Activated CD8-positive, alpha-beta T cell treated with anti-CD3 and anti-CD28 coated beads for 36 hours (primary cell): Measurements from ENCODE around the gene CACNA2D3. TPM values are rescaled to one million over a fixed set of nuclear protein-coding genes. Genes with fewer than 3 reads are reported as not detected.

ENCODE experiments used
- ATAC-seq: fragments of 200-7000 bp; cut with Tn5 transposase; one replicate; pipeline ENCODE4 v1.10.0; 2021; ENCODE audit warnings: mild to moderate bottlenecking, moderate library complexity
- CTCF ChIA-PET: fragments of 350-600 bp; sonication (Branson Sonifier 250); formaldehyde crosslinking; loops from one replicate; lab custom pipeline; 2021; ENCODE audit warnings: antibody characterized with exemption; lab: Charles Lee
- POLR2A ChIA-PET: fragments of 350-600 bp; sonication (Branson Sonifier 250); formaldehyde crosslinking; loops from one replicate; lab custom pipeline; 2021; ENCODE audit warnings: antibody characterized with exemption; lab: Charles Lee
- DNase-seq: peaks from one replicate; pipeline ENCODE4 v3.0.0-alpha.2; 2020
- H3K27ac Mint-ChIP-seq: one replicate; pipeline ENCODE4 v1.8.0; 2021; ENCODE audit warnings: mild to moderate bottlenecking, mixed read lengths
- H3K27me3 Mint-ChIP-seq: one replicate; pipeline ENCODE4 v1.8.0; 2021; ENCODE audit warnings: mixed read lengths
- H3K36me3 Mint-ChIP-seq: one replicate; pipeline ENCODE4 v1.8.0; 2021; ENCODE audit warnings: low read depth, mixed read lengths
- H3K4me1 Mint-ChIP-seq: one replicate; pipeline ENCODE4 v1.8.0; 2021; ENCODE audit warnings: low read depth, mixed read lengths
- H3K4me3 Mint-ChIP-seq: one replicate; pipeline ENCODE4 v1.8.0; 2021; ENCODE audit warnings: mild to moderate bottlenecking, moderate library complexity, mixed read lengths
- H3K9me3 Mint-ChIP-seq: one replicate; pipeline ENCODE4 v1.8.0; 2021; ENCODE audit warnings: mixed read lengths
- CTCF ChIP-seq: fragments of 200-600 bp; IDR thresholded peaks from one replicate; pipeline ENCODE4 v1.8.0; 2022; ENCODE audit warnings: antibody characterized with exemption, mild to moderate bottlenecking
- intact Hi-C: fragments of 100-400 bp; cut with micrococcal nuclease; formaldehyde crosslinking; loops from one replicate; pipeline ENCODE4 v1.10.0; 2022
- total RNA-seq, 2 experiments: library from RNA; stranded (reverse); gene quantifications; one replicate each; pipeline ENCODE4 v1.2.3, GENCODE V29; 2021

Gene CACNA2D3
- total RNA-seq, 2 experiments from 2014 or later = not detected

DNA sequence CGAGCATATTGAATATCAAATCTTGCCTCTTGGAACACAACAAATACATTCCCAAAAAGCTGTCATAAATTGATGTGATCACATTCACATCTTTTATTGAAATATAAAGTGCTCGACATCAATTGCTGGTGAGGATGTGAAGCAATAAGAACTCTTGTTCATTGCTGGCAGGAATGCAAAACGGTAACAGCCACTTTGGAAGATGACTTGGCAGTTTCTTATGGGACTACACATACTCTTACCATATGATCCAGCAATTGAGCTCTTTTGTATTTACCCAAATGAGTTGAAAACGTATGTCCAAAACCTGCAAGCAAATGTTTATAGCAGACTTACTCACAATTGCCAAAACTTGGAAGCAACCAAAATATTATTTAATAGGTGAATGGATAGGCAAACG lies 234.9 kb downstream of the CACNA2D3 start:
- no peak for TF ChIP-seq CTCF
- no peak for DNase-seq
- Mint-ChIP-seq H3K27ac (no peak overlapping the region), H3K4me1 (no peaks in the 10 kb centered on the region), H3K27me3 (no peaks in the 10 kb centered on the region), H3K9me3 (no peaks in the 10 kb centered on the region), H3K4me3 (no peak overlapping the region), H3K36me3 (no peaks in the 10 kb centered on the region)
- intact Hi-C loops = no loop called here
- no peak for ATAC-seq
- CTCF ChIA-PET = no interaction called here
- POLR2A ChIA-PET = no interaction called here

DNA sequence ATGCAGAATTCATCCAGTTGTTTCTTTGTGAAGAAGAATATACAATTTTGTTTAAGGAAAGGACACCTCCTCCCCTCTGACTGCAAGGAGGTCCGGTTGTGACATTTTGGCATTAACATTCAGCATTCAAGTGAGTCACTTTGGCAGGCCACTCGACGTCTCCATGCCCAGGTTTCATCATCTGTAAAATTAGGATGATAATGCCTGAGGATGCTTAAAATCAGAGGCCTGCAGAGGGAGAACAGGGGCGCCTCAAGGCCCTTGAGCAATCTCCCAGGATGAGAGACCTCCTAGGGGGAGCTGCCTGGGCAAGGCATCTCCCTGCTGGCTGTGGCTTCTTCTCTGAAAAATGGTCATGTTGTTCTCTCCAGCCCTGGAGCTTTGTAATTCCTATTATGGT lies 236.0 kb downstream of the CACNA2D3 start:
- no peaks in the 10 kb centered on the region for H3K9me3 Mint-ChIP-seq
- intact Hi-C loops = no loop called here
- DNase-seq = no peak
- no peak overlapping the region for H3K4me3 Mint-ChIP-seq
- no peaks in the 10 kb centered on the region for H3K36me3 Mint-ChIP-seq
- H3K27me3 Mint-ChIP-seq = no peaks in the 10 kb centered on the region
- ChIA-PET CTCF (no interaction called here), POLR2A (no interaction called here)
- H3K27ac Mint-ChIP-seq = no peak overlapping the region
- no peaks in the 10 kb centered on the region for H3K4me1 Mint-ChIP-seq
- no peak for ATAC-seq
- no peak for TF ChIP-seq CTCF

GRCh38 chr3:54358969-54359694 lies 236.8 kb downstream of the CACNA2D3 start:
- H3K36me3 Mint-ChIP-seq = no peaks in the 10 kb centered on the region
- DNase-seq = no peak
- H3K27me3 Mint-ChIP-seq = no peaks in the 10 kb centered on the region
- no peak for TF ChIP-seq CTCF
- no peak overlapping the region for H3K4me3 Mint-ChIP-seq
- H3K4me1 Mint-ChIP-seq = no peaks in the 10 kb centered on the region
- H3K27ac Mint-ChIP-seq = no peak overlapping the region
- ATAC-seq = no peak
- intact Hi-C loops = no loop called here
- POLR2A ChIA-PET = no interaction called here
- no peaks in the 10 kb centered on the region for H3K9me3 Mint-ChIP-seq
- CTCF ChIA-PET = no interaction called here

- DNase-seq (no peak), ATAC-seq (no peak)
- H3K9me3 Mint-ChIP-seq = no peaks in the 10 kb centered on the region
- intact Hi-C loops = no loop called here
- no peaks in the 10 kb centered on the region for H3K36me3 Mint-ChIP-seq
- no peak overlapping the region for H3K4me3 Mint-ChIP-seq
- ChIA-PET POLR2A (no interaction called here), CTCF (no interaction called here)
- H3K27ac Mint-ChIP-seq = no peak overlapping the region
- TF ChIP-seq CTCF = no peak
- no peaks in the 10 kb centered on the region for H3K4me1 Mint-ChIP-seq
- H3K27me3 Mint-ChIP-seq = no peaks in the 10 kb centered on the region
Observed at GRCh38 chr3:54360320-54360719, 238.0 kb downstream of the CACNA2D3 start.

GRCh38 chr3:54361746-54362283 lies 239.5 kb downstream of the CACNA2D3 start:
- ChIA-PET CTCF (interaction anchor here (0.8 kb wide), 1 partner anchor 11 kb away, joined by 3 read pairs; no protein-coding TSS in a partner anchor), POLR2A (no interaction called here)
- Mint-ChIP-seq H3K27me3 (no peaks in the 10 kb centered on the region), H3K27ac (no peak overlapping the region), H3K4me1 (no peaks in the 10 kb centered on the region), H3K4me3 (no peak overlapping the region), H3K36me3 (no peaks in the 10 kb centered on the region), H3K9me3 (no peaks in the 10 kb centered on the region)
- DNase-seq (no peak), ATAC-seq (no peak)
- TF ChIP-seq CTCF = no peak
- intact Hi-C loops = no loop called here
